MM.1S (cell line): ENCODE measurements around the gene TLCD5.

ENCODE experiments used
- CTCF ChIP-seq: fragments of 300-600 bp; sonication (generic); IDR thresholded peaks from 2 replicates; pipeline ENCODE4 v1.5.1; 2016; ENCODE audit warnings: antibody characterized with exemption, low read length, mixed read lengths
- EZH2 ChIP-seq: fragments of 300-600 bp; sonication (generic); optimal IDR thresholded peaks from 2 replicates; pipeline ENCODE3; 2017; ENCODE audit warnings: low read depth, mild to moderate bottlenecking, antibody characterized with exemption, low read length, mixed read lengths
- EZH2phosphoT487 ChIP-seq: fragments of 300-600 bp; sonication (generic); IDR thresholded peaks from 2 replicates; pipeline ENCODE4 v1.6.1; 2018; ENCODE audit warnings: antibody characterized with exemption, low read length

GRCh38 chr11:120283124-120283523 is 42.0 kb upstream of the TLCD5 start:
- no peak for TF ChIP-seq CTCF
- no peak for TF ChIP-seq EZH2phosphoT487
- no peak for TF ChIP-seq EZH2
